IMR-90 (cell line): ENCODE results near the gene ZNF570. TPM values are rescaled to one million over a fixed set of nuclear protein-coding genes. Genes with fewer than 3 reads are reported as not detected.
A peak's percentile ranks its signal among the peaks of the same experiment; 100 is the strongest.

ENCODE experiments used
- ATAC-seq: fragments of 200-7000 bp; cut with Tn5 transposase; 2 replicates; pipeline ENCODE4 v1.9.1; 2020; ENCODE audit warnings: low read depth, mild to moderate bottlenecking, moderate library complexity
- BruUV-seq: library from RNA; stranded (reverse); fragments of 400-500 nt; replicated peaks from 2 replicates; lab custom pipeline; 2021; lab: Mats Ljungman, UMichigan
- CTCF ChIA-PET: fragments of 300-600 bp; formaldehyde crosslinking; extraction: SDS; loops from one replicate; lab custom pipeline; 2021; ENCODE audit warnings: antibody characterized with exemption; lab: Yijun Ruan, JAX
- POLR2A ChIA-PET: fragments of 300-600 bp; sonication (Branson Sonifier 250); formaldehyde crosslinking; loops from one replicate; lab custom pipeline; 2022; ENCODE audit warnings: antibody characterized with exemption; ENCODE audit not compliant: unreplicated experiment; lab: Charles Lee
- DNase-seq: peaks from one replicate; pipeline ENCODE4 v3.0.0; 2013
- H2AFZ ChIP-seq: replicated peaks from 2 replicates; pipeline ENCODE3; 2013; ENCODE audit warnings: low read length, mild to moderate bottlenecking; ENCODE audit not compliant: poor library complexity
- H2AK5ac ChIP-seq: 2 replicates; pipeline ENCODE4 v1.6.1; 2013; ENCODE audit warnings: low read depth, low read length, inconsistent platforms
- H2AK9ac ChIP-seq: replicated peaks from 2 replicates; pipeline ENCODE3; 2013; ENCODE audit warnings: mild to moderate bottlenecking, low read depth, low read length, moderate library complexity; ENCODE audit not compliant: poor library complexity
- H2BK120ac ChIP-seq: 2 replicates; pipeline ENCODE4 v1.6.1; 2013; ENCODE audit warnings: low read depth, low read length, inconsistent platforms
- H2BK15ac ChIP-seq: 3 replicates; pipeline ENCODE4 v1.6.1; 2013; ENCODE audit warnings: low read depth, low read length, inconsistent platforms
- H2BK20ac ChIP-seq: 2 replicates; pipeline ENCODE4 v1.6.1; 2013; ENCODE audit warnings: low read depth, mild to moderate bottlenecking, inconsistent platforms, low read length, moderate library complexity
- H2BK5ac ChIP-seq: 2 replicates; pipeline ENCODE4 v1.6.1; 2013; ENCODE audit warnings: mild to moderate bottlenecking, low read depth, low read length, inconsistent platforms; ENCODE audit not compliant: poor library complexity, severe bottlenecking
- H3K14ac ChIP-seq: replicated peaks from 2 replicates; pipeline ENCODE4 v1.6.1; 2013; ENCODE audit warnings: low read depth, low read length, inconsistent platforms
- H3K18ac ChIP-seq: 2 replicates; pipeline ENCODE4 v1.6.1; 2013; ENCODE audit warnings: low read depth, low read length, control low read depth
- H3K23ac ChIP-seq: 2 replicates; pipeline ENCODE4 v1.6.1; 2013; ENCODE audit warnings: low read depth, low read length, inconsistent platforms
- H3K27ac ChIP-seq: 2 replicates; pipeline ENCODE4 v1.5.1; 2013; ENCODE audit warnings: mild to moderate bottlenecking, control low read depth, low read length; ENCODE audit not compliant: insufficient read depth
- H3K27me3 ChIP-seq: 2 replicates; pipeline ENCODE4 v1.6.1; 2013; ENCODE audit warnings: low read length; ENCODE audit not compliant: control insufficient read depth, insufficient read depth
- H3K36me3 ChIP-seq: 2 replicates; pipeline ENCODE4 v1.6.1; 2013; ENCODE audit warnings: low read length, mixed read lengths; ENCODE audit not compliant: control insufficient read depth, insufficient read depth
- H3K4ac ChIP-seq: 2 replicates; pipeline ENCODE4 v1.6.1; 2013; ENCODE audit warnings: low read depth, low read length, inconsistent platforms
- H3K4me1 ChIP-seq: 2 replicates; pipeline ENCODE4 v1.6.1; 2013; ENCODE audit warnings: low read length, mixed read lengths; ENCODE audit not compliant: control insufficient read depth, insufficient read depth
- H3K4me2 ChIP-seq: 2 replicates; pipeline ENCODE4 v1.6.1; 2013; ENCODE audit warnings: low read depth, mild to moderate bottlenecking, control low read depth, low read length, moderate library complexity
- H3K4me3 ChIP-seq: 2 replicates; pipeline ENCODE4 v1.5.1; 2013; ENCODE audit warnings: low read depth, mild to moderate bottlenecking, control low read depth, low read length, moderate library complexity; ENCODE audit not compliant: insufficient read depth
- H3K56ac ChIP-seq: 2 replicates; pipeline ENCODE4 v1.6.1; 2013; ENCODE audit warnings: low read length, inconsistent platforms; ENCODE audit not compliant: insufficient read depth; ENCODE audit errors: extremely low read depth
- H3K79me1 ChIP-seq, 2 experiments: 2 replicates each; pipeline ENCODE4 v1.6.1; 2013; ENCODE audit warnings: low read length in 2 of 2, inconsistent platforms in 1 of 2, low read depth in 1 of 2
- H3K9ac ChIP-seq: 2 replicates; pipeline ENCODE4 v1.6.1; 2013; ENCODE audit warnings: low read depth, low read length, control low read depth
- H3K9me1 ChIP-seq: 2 replicates; pipeline ENCODE4 v1.6.1; 2013; ENCODE audit warnings: low read length, inconsistent platforms; ENCODE audit not compliant: insufficient read depth
- H3K9me3 ChIP-seq: 2 replicates; pipeline ENCODE4 v1.6.1; 2013; ENCODE audit warnings: low read length; ENCODE audit not compliant: control insufficient read depth, insufficient read depth
- H4K20me1 ChIP-seq: 2 replicates; pipeline ENCODE4 v1.6.1; 2013; ENCODE audit warnings: low read length, inconsistent platforms; ENCODE audit not compliant: insufficient read depth
- H4K5ac ChIP-seq: 2 replicates; pipeline ENCODE4 v1.6.1; 2013; ENCODE audit warnings: mild to moderate bottlenecking, low read depth, low read length, control low read depth
- H4K8ac ChIP-seq, 2 experiments: 2 replicates each; pipeline ENCODE4 v1.6.1; 2013; ENCODE audit warnings: low read depth in 2 of 2, low read length in 2 of 2, control low read depth in 1 of 2, inconsistent platforms in 1 of 2
- H4K91ac ChIP-seq: 2 replicates; pipeline ENCODE4 v1.6.1; 2013; ENCODE audit warnings: low read depth, low read length, inconsistent platforms; ENCODE audit not compliant: insufficient read depth
- CEBPB ChIP-seq: IDR thresholded peaks from 2 replicates; pipeline ENCODE4 v1.6.1; 2012; ENCODE audit warnings: low read depth, low read length, improper control_type of control experiment
- CHD1 ChIP-seq: IDR thresholded peaks from 2 replicates; pipeline ENCODE4 v1.6.1; 2012; ENCODE audit warnings: low read depth, low read length, improper control_type of control experiment
- CTCF ChIP-seq: conservative IDR thresholded peaks from 2 replicates; pipeline ENCODE4 v1.5.1; 2012; ENCODE audit warnings: mild to moderate bottlenecking, low read depth, low read length, improper control_type of control experiment
- FOS ChIP-seq: fragments of 150-350 bp; IDR thresholded peaks from 2 replicates; pipeline ENCODE4 v1.6.1; 2016; ENCODE audit warnings: low read depth, low read length
- MXI1 ChIP-seq: IDR thresholded peaks from 2 replicates; pipeline ENCODE4 v1.6.1; 2012; ENCODE audit warnings: low read depth, mild to moderate bottlenecking, low read length, moderate library complexity, borderline replicate concordance
- NFE2L2 ChIP-seq: fragments of 150-350 bp; IDR thresholded peaks from 2 replicates; pipeline ENCODE4 v1.6.1; 2016; ENCODE audit warnings: low read depth, mild to moderate bottlenecking, low read length
- RAD21 ChIP-seq: IDR thresholded peaks from 2 replicates; pipeline ENCODE4 v1.6.1; 2012; ENCODE audit warnings: low read length, improper control_type of control experiment
- RFX5 ChIP-seq: IDR thresholded peaks from 2 replicates; pipeline ENCODE4 v1.8.0; 2012; ENCODE audit warnings: low read depth, mild to moderate bottlenecking, low read length, moderate library complexity
- SMC3 ChIP-seq: fragments of 150-350 bp; IDR thresholded peaks from 2 replicates; pipeline ENCODE4 v1.6.1; 2016; ENCODE audit warnings: low read depth, mild to moderate bottlenecking, antibody characterized with exemption, low read length, moderate library complexity
- WGBS, 2 experiments: methylation state at CpG; one replicate each; pipeline versions ENCODE4 v1.1.5 to v1.1.7; 2013; ENCODE audit warnings: missing lambda C conversion rate in 2 of 2; ENCODE audit not compliant: insufficient read length in 1 of 2; ENCODE audit errors: extremely low coverage in 2 of 2; 5-methylcytosine and 5-hydroxymethylcytosine counted together
- dilution Hi-C: fragments of 300-500 bp; cut with HindIII; formaldehyde crosslinking; loops from one replicate; pipeline ENCODE4 v1.14.3; 2018; ENCODE audit warnings: low sequenced_read_pairs; ENCODE audit not compliant: unreplicated experiment
- in situ Hi-C: fragments of 300-500 bp; cut with MboI; formaldehyde crosslinking; loops from 3 replicates; pipeline ENCODE4 v1.14.3; 2019; ENCODE audit warnings: low sequenced_read_pairs, inconsistent platforms, mixed read lengths
- intact Hi-C: fragments of 100-400 bp; cut with micrococcal nuclease; formaldehyde crosslinking; loops from 2 replicates; pipeline ENCODE4 v1.10.0; 2022
- polyA plus RNA-seq, 3 experiments: library from polyadenylated mRNA; depleted of rRNA; stranded (reverse); fragments of >200 nt; gene quantifications; 2 replicates each; pipeline ENCODE4 v1.2.3, GENCODE V29; 2012; ENCODE audit warnings: low replicate concordance in 1 of 3
- total RNA-seq: library from RNA; depleted of rRNA; stranded (reverse); fragments of >200 nt; gene quantifications from 2 replicates; pipeline ENCODE4 v1.2.3, GENCODE V29; 2012

Gene ZNF570
- total and polyA plus RNA-seq, 2 of the 4 experiments (the other 2 are of a cell fraction) = 1.5 to 9.3 TPM

- intact Hi-C loops (no loop called here), in situ Hi-C loops (no loop called here), dilution Hi-C loops (no loop called here)
- Histone ChIP-seq H3K4me2 (peak overlapping the region; percentile 89), H3K27ac (peak overlapping the region; percentile 77), H2BK120ac (no peak overlapping the region), H2AFZ (peak overlapping the region; percentile 90), H3K4me1 (no peaks in the 10 kb centered on the region), H3K9me1 (no peaks in the 10 kb centered on the region), H2AK9ac (no peak overlapping the region), H2BK15ac (no peak overlapping the region), H3K36me3 (0 out of 2 replicates have a peak, but pooled peaks cover 2% of the 10 kb centered on the region), H4K5ac (peak overlapping the region; percentile 19), H3K4ac (peak overlapping the region; percentile 71; the same call in 1 of the 2 replicates), H3K79me1 (no peaks in the 10 kb centered on the region), H3K23ac (no peak overlapping the region), H4K8ac (peak overlapping the region; percentile 88 to 92), H3K27me3 (no peaks in the 10 kb centered on the region), H3K14ac (peak overlapping the region; percentile 43), H3K9me3 (peaks cover 13% of the 10 kb centered on the region), H3K4me3 (peak overlapping the region; percentile 75), H3K18ac (peak overlapping the region; percentile 38; the same call in 1 of the 2 replicates), H3K56ac (peak overlapping the region; percentile 3; the same call in 1 of the 2 replicates), H4K20me1 (no peaks in the 10 kb centered on the region), H2BK5ac (no peak overlapping the region), H4K91ac (peak overlapping the region; percentile 18), H3K9ac (peak overlapping the region; percentile 86), H2BK20ac (no peak overlapping the region), H2AK5ac (no peak overlapping the region)
- WGBS, 2 experiments = 2% methylated on average over 9 of the region's 9 CpGs; no CpG with 5 or more reads in 1 of the 2 experiments
- TF ChIP-seq FOS (no peak), SMC3 (no peak), MXI1 (no peak), CHD1 (no peak), RFX5 (no peak), NFE2L2 (no peak), CEBPB (no peak), CTCF (no peak), RAD21 (no peak)
- CTCF ChIA-PET = no interaction called here
- POLR2A ChIA-PET = no interaction called here
- DNase-seq = no peak
- no TSS peak for BruUV-seq
- ATAC-seq = no peak
Measured at GRCh38 chr19:37507167-37507464, 38.0 kb downstream of the ZNF570 start.
